Measurements from ENCODE around the gene TOPORS. TPM values are rescaled to one million over a fixed set of nuclear protein-coding genes. Genes with fewer than 3 reads are reported as not detected.

The TOPORS gene
- polyA plus RNA-seq, 3 donors = 5.9 to 12.9 (median 9.2) TPM

GRCh38 chr9:32545884-32546283 lies 6.5 kb downstream of the TOPORS start:
- Histone ChIP-seq H3K27me3 (ENCODE audit: control insufficient read depth in 2 of 2, insufficient read depth in 2 of 2, low read length in 2 of 2) (no peaks in the 10 kb centered on the region), H3K4me3 (replicated peaks in 1 of 3; ENCODE audit: low read depth in 2 of 3, low read length in 3 of 3) (no peak overlapping the region), H3K4me2 (replicated peaks; ENCODE audit: extremely low read depth, low read length, poor library complexity, severe bottlenecking) (no peak overlapping the region), H3K9ac (ENCODE audit: insufficient read depth, low read length, poor library complexity, severe bottlenecking) (no peak overlapping the region), H3K36me3 (replicated peaks in 1 of 2; ENCODE audit: control insufficient read depth in 1 of 2, insufficient read depth in 2 of 2, low read length in 2 of 2) (peaks cover 37 to 41% of the 10 kb centered on the region in 2 donors), H3K9me3 (replicated peaks in 1 of 2; ENCODE audit: control insufficient read depth in 1 of 2, insufficient read depth in 1 of 2, low read length in 2 of 2) (no peaks in the 10 kb centered on the region), H3K79me2 (ENCODE audit: insufficient read depth, low read length) (peaks cover 76% of the 10 kb centered on the region), H2AFZ (ENCODE audit: insufficient read depth, low read depth, low read length, poor library complexity, severe bottlenecking) (no peak overlapping the region), H4K20me1 (ENCODE audit: insufficient read depth, low read length) (peaks cover 70% of the 10 kb centered on the region), H3K27ac (ENCODE audit: low read depth in 1 of 2, low read length in 2 of 2) (no peak overlapping the region), H3K4me1 (ENCODE audit: control insufficient read depth in 1 of 2, insufficient read depth in 2 of 2, low read length in 2 of 2) (peaks cover 8 to 11% of the 10 kb centered on the region in 2 donors)
- intact Hi-C loops (cut with micrococcal nuclease) = no loop called here
- TF ChIP-seq CTCF (IDR thresholded peaks at IDR 0.05) = no peak
- H3K36me3 Mint-ChIP-seq = peaks cover 42 to 49% of the 10 kb centered on the region in 2 donors
- WGBS (ENCODE audit: insufficient coverage) = no CpG with 5 or more reads among the region's 1 CpG
- no peaks in the 10 kb centered on the region for H3K9me3 Mint-ChIP-seq
- H3K4me3 Mint-ChIP-seq = no peak overlapping the region
- H3K27ac Mint-ChIP-seq = no peak overlapping the region
- H3K27me3 Mint-ChIP-seq (ENCODE audit: low read depth in 3 of 3) = no peaks in the 10 kb centered on the region
- peaks cover 8% of the 10 kb centered on the region for H3K4me1 Mint-ChIP-seq
- no peak for DNase-seq

- Histone ChIP-seq H3K4me3 (replicated peaks in 1 of 3; ENCODE audit: low read depth in 2 of 3, low read length in 3 of 3) (no peak overlapping the region), H3K9me3 (replicated peaks in 1 of 2; ENCODE audit: control insufficient read depth in 1 of 2, insufficient read depth in 1 of 2, low read length in 2 of 2) (no peaks in the 10 kb centered on the region), H3K36me3 (replicated peaks in 1 of 2; ENCODE audit: control insufficient read depth in 1 of 2, insufficient read depth in 2 of 2, low read length in 2 of 2) (peaks cover 37 to 55% of the 10 kb centered on the region in 2 donors), H2AFZ (ENCODE audit: insufficient read depth, low read depth, low read length, poor library complexity, severe bottlenecking) (no peak overlapping the region), H3K4me2 (replicated peaks; ENCODE audit: extremely low read depth, low read length, poor library complexity, severe bottlenecking) (no peak overlapping the region), H4K20me1 (ENCODE audit: insufficient read depth, low read length) (peaks cover 46% of the 10 kb centered on the region), H3K79me2 (ENCODE audit: insufficient read depth, low read length) (peaks cover 48% of the 10 kb centered on the region), H3K9ac (ENCODE audit: insufficient read depth, low read length, poor library complexity, severe bottlenecking) (no peak overlapping the region), H3K27me3 (ENCODE audit: control insufficient read depth in 2 of 2, insufficient read depth in 2 of 2, low read length in 2 of 2) (no peaks in the 10 kb centered on the region), H3K4me1 (ENCODE audit: control insufficient read depth in 1 of 2, insufficient read depth in 2 of 2, low read length in 2 of 2) (no peaks in the 10 kb centered on the region), H3K27ac (ENCODE audit: low read depth in 1 of 2, low read length in 2 of 2) (no peak overlapping the region)
- TF ChIP-seq CTCF (IDR thresholded peaks at IDR 0.05) = no peak
- no peak overlapping the region for H3K4me3 Mint-ChIP-seq
- DNase-seq = no peak
- H3K36me3 Mint-ChIP-seq = peaks cover 39 to 45% of the 10 kb centered on the region in 2 donors
- H3K9me3 Mint-ChIP-seq = no peaks in the 10 kb centered on the region
- H3K27ac Mint-ChIP-seq = no peak overlapping the region
- intact Hi-C loops (cut with micrococcal nuclease) = no loop called here
- 100% methylated on average over 3 of the region's 4 CpGs for WGBS (ENCODE audit: insufficient coverage)
- H3K27me3 Mint-ChIP-seq (ENCODE audit: low read depth in 3 of 3) = no peaks in the 10 kb centered on the region
- H3K4me1 Mint-ChIP-seq = no peaks in the 10 kb centered on the region
Measured at GRCh38 chr9:32543047-32543446, 9.3 kb downstream of the TOPORS start.
